CD14-positive monocyte (primary cell): ENCODE results near the gene RIPK1. TPM values are rescaled to one million over a fixed set of nuclear protein-coding genes. Genes with fewer than 3 reads are reported as not detected.

Source experiments
- DNase-seq, 3 donors: peaks; one replicate each; pipeline ENCODE4 v3.0.0-alpha.2; 2011 to 2022
- H2AFZ ChIP-seq: 2 replicates; pipeline ENCODE4 v1.6.0; 2012; ENCODE audit warnings: mild to moderate bottlenecking, low read depth, low read length, inconsistent platforms; ENCODE audit not compliant: insufficient read depth, poor library complexity, severe bottlenecking
- H3K27ac ChIP-seq, 2 donors: 1 replicate in 1 of 2; 2 replicates in 1 of 2; pipeline ENCODE4 v1.5.1; 2012 to 2013; ENCODE audit warnings: low read length in 2 of 2, control low read depth in 1 of 2, inconsistent platforms in 1 of 2, low read depth in 1 of 2, mild to moderate bottlenecking in 1 of 2
- H3K27me3 ChIP-seq, 2 donors: one replicate each; pipeline versions ENCODE4 v1.6.0 to v1.6.1; 2011 to 2013; ENCODE audit warnings: low read length in 2 of 2; ENCODE audit not compliant: control insufficient read depth in 2 of 2, insufficient read depth in 2 of 2
- H3K36me3 ChIP-seq, 2 donors: replicated peaks in 1 of 2; 1 replicate in 1 of 2; 2 replicates in 1 of 2; pipeline versions ENCODE4 v1.5.1 to v1.6.1; 2012 to 2013; ENCODE audit warnings: low read length in 2 of 2, control low read depth in 1 of 2, inconsistent platforms in 1 of 2, mild to moderate bottlenecking in 1 of 2; ENCODE audit not compliant: insufficient read depth in 2 of 2, control insufficient read depth in 1 of 2
- H3K4me1 ChIP-seq, 2 donors: 1 replicate in 1 of 2; 2 replicates in 1 of 2; pipeline versions ENCODE4 v1.5.1 to v1.6.1; 2012 to 2013; ENCODE audit warnings: low read length in 2 of 2, control low read depth in 1 of 2, inconsistent platforms in 1 of 2, mild to moderate bottlenecking in 1 of 2, moderate library complexity in 1 of 2; ENCODE audit not compliant: insufficient read depth in 2 of 2, control insufficient read depth in 1 of 2
- H3K4me2 ChIP-seq: replicated peaks from 2 replicates; pipeline ENCODE3; 2012; ENCODE audit warnings: low read length, moderate library complexity, mild to moderate bottlenecking; ENCODE audit not compliant: poor library complexity, severe bottlenecking; ENCODE audit errors: extremely low read depth
- H3K4me3 ChIP-seq, 3 experiments: fragments of 200-600 bp in 1 of 3; sonication (generic) in 1 of 3; replicated peaks in 1 of 3; 1 replicate in 2 of 3; 2 replicates in 1 of 3; pipeline ENCODE4 v1.5.1; 2011 to 2013; ENCODE audit warnings: low read length in 3 of 3, mild to moderate bottlenecking in 3 of 3, control low read depth in 2 of 3, low read depth in 2 of 3, inconsistent platforms in 1 of 3, moderate library complexity in 1 of 3
- H3K79me2 ChIP-seq: 2 replicates; pipeline ENCODE4 v1.6.0; 2012; ENCODE audit warnings: mild to moderate bottlenecking, control low read depth, inconsistent platforms, low read length, moderate library complexity; ENCODE audit not compliant: insufficient read depth
- H3K9ac ChIP-seq: 2 replicates; pipeline ENCODE4 v1.6.0; 2017; ENCODE audit warnings: low read length, mild to moderate bottlenecking; ENCODE audit not compliant: insufficient read depth, poor library complexity, severe bottlenecking
- H3K9me3 ChIP-seq, 2 donors: replicated peaks in 1 of 2; 1 replicate in 1 of 2; 2 replicates in 1 of 2; pipeline versions ENCODE4 v1.5.1 to v1.6.1; 2012 to 2013; ENCODE audit warnings: low read length in 2 of 2, control low read depth in 1 of 2; ENCODE audit not compliant: control insufficient read depth in 1 of 2, insufficient read depth in 1 of 2
- H4K20me1 ChIP-seq: 2 replicates; pipeline ENCODE4 v1.6.0; 2012; ENCODE audit warnings: mild to moderate bottlenecking, low read length, control low read depth, moderate library complexity; ENCODE audit not compliant: insufficient read depth
- H3K27ac Mint-ChIP-seq, 7 donors: one replicate each; pipeline ENCODE4 v1.8.0; 2020; ENCODE audit warnings: mild to moderate bottlenecking in 7 of 7, mixed read lengths in 7 of 7, moderate library complexity in 6 of 7, inconsistent platforms in 2 of 7
- H3K27me3 Mint-ChIP-seq, 3 donors: one replicate each; pipeline ENCODE4 v1.8.0; 2021 to 2022; ENCODE audit warnings: low read depth in 3 of 3, mild to moderate bottlenecking in 3 of 3, mixed read lengths in 3 of 3, moderate library complexity in 3 of 3, inconsistent platforms in 1 of 3
- H3K36me3 Mint-ChIP-seq, 2 donors: one replicate each; pipeline ENCODE4 v1.8.0; 2020; ENCODE audit warnings: mixed read lengths in 2 of 2, inconsistent platforms in 1 of 2, mild to moderate bottlenecking in 1 of 2
- H3K4me1 Mint-ChIP-seq: one replicate; pipeline ENCODE4 v1.8.0; 2020; ENCODE audit warnings: mild to moderate bottlenecking, mixed read lengths
- H3K4me3 Mint-ChIP-seq, 2 donors: one replicate each; pipeline ENCODE4 v1.8.0; 2020; ENCODE audit warnings: mild to moderate bottlenecking in 2 of 2, mixed read lengths in 2 of 2, moderate library complexity in 1 of 2
- H3K9me3 Mint-ChIP-seq, 7 donors: one replicate each; pipeline ENCODE4 v1.8.0; 2020 to 2022; ENCODE audit warnings: mixed read lengths in 7 of 7, mild to moderate bottlenecking in 6 of 7, moderate library complexity in 6 of 7, inconsistent platforms in 2 of 7
- WGBS: methylation state at CpG from one replicate; pipeline ENCODE4 v1.1.5; 2013; ENCODE audit warnings: missing lambda C conversion rate; ENCODE audit not compliant: insufficient coverage; 5-methylcytosine and 5-hydroxymethylcytosine counted together
- intact Hi-C, 2 donors: fragments of 100-400 bp; cut with micrococcal nuclease; formaldehyde crosslinking; loops; one replicate each; pipeline versions ENCODE4 v1.15.0 to v1.15.1; 2023
- polyA plus RNA-seq, 3 donors: library from polyadenylated mRNA; depleted of rRNA in 1 of 3; unstranded in 2 of 3; stranded (reverse) in 1 of 3; fragments of 300-500 nt in 2 of 3; fragments of >200 nt in 1 of 3; fragmentation: Illumina TruSeq in 2 of 3; gene quantifications; 1 replicate in 2 of 3; 2 replicates in 1 of 3; pipeline ENCODE4 v1.2.3, GENCODE V29; 2012 to 2021
- TF ChIP-seq, protein P1 (sequence below): fragments of 200-600 bp; IDR thresholded peaks from one replicate; pipeline ENCODE4 v1.8.0; 2022; ENCODE audit warnings: antibody characterized with exemption, mild to moderate bottlenecking

Gene RIPK1
- polyA plus RNA-seq, 3 donors: 6.0 to 9.6 (median 9.6) TPM

- H3K4me1 Mint-ChIP-seq: peaks cover 22% of the 10 kb centered on the region
- H4K20me1 ChIP-seq: no peaks in the 10 kb centered on the region
- H3K4me2 ChIP-seq: no peak overlapping the region
- H3K9me3 ChIP-seq: peaks cover 0 to 3% of the 10 kb centered on the region in 2 donors
- no peak overlapping the region for H3K27ac ChIP-seq
- peaks cover 0 to 5% (median 2%) of the 10 kb centered on the region in 3 donors for H3K27me3 Mint-ChIP-seq
- 100% methylated on average over 4 of the region's 6 CpGs for WGBS
- H3K27ac Mint-ChIP-seq: no peak overlapping the region
- no peaks in the 10 kb centered on the region for H3K27me3 ChIP-seq
- H3K79me2 ChIP-seq: no peaks in the 10 kb centered on the region
- H3K4me1 ChIP-seq: peaks cover 22 to 26% of the 10 kb centered on the region in 2 donors
- DNase-seq: no peak
- H3K4me3 ChIP-seq: no peak overlapping the region
- no peak overlapping the region for H2AFZ ChIP-seq
- no peaks in the 10 kb centered on the region for H3K36me3 ChIP-seq
- no peak overlapping the region for H3K4me3 Mint-ChIP-seq
- TF ChIP-seq, protein P1, sequence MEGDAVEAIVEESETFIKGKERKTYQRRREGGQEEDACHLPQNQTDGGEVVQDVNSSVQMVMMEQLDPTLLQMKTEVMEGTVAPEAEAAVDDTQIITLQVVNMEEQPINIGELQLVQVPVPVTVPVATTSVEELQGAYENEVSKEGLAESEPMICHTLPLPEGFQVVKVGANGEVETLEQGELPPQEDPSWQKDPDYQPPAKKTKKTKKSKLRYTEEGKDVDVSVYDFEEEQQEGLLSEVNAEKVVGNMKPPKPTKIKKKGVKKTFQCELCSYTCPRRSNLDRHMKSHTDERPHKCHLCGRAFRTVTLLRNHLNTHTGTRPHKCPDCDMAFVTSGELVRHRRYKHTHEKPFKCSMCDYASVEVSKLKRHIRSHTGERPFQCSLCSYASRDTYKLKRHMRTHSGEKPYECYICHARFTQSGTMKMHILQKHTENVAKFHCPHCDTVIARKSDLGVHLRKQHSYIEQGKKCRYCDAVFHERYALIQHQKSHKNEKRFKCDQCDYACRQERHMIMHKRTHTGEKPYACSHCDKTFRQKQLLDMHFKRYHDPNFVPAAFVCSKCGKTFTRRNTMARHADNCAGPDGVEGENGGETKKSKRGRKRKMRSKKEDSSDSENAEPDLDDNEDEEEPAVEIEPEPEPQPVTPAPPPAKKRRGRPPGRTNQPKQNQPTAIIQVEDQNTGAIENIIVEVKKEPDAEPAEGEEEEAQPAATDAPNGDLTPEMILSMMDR: no peak
- peaks cover 0 to 9% (median 6%) of the 10 kb centered on the region in 7 donors for H3K9me3 Mint-ChIP-seq
- H3K9ac ChIP-seq: no peak overlapping the region
- intact Hi-C loops: no loop called here
- H3K36me3 Mint-ChIP-seq: peaks cover 10 to 14% of the 10 kb centered on the region in 2 donors
Measured at GRCh38 chr6:3143158-3143557, 74.9 kb downstream of the RIPK1 start.

DNA sequence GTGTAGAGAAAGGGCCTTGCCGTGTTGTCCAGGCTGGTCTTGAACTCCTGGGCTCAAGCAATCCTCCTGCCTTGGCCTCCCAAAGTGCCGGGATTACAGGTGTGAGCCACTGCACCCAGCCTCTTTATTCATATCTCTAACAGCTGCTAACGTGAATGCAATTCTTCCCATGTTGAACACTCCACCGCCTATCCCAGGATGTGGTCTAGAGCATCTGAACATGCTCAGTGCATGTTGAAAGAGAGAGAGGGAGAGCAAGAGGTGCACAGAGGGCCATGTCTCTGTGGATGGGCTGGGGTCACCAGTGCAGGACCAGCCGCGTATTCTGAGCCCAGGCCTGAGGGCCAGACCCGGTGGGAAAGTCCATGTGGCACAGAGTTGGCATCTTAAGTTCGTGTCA is 76.3 kb downstream of the RIPK1 start:
- Mint-ChIP-seq H3K9me3 (peaks cover 0 to 9% (median 7%) of the 10 kb centered on the region in 7 donors), H3K36me3 (peaks cover 10 to 14% of the 10 kb centered on the region in 2 donors), H3K4me1 (peaks cover 9% of the 10 kb centered on the region), H3K27ac (no peak overlapping the region), H3K4me3 (no peak overlapping the region), H3K27me3 (peaks cover 0 to 5% (median 2%) of the 10 kb centered on the region in 3 donors)
- WGBS: 95% methylated on average over 6 of the region's 8 CpGs
- H3K4me1 ChIP-seq: peaks cover 8 to 12% of the 10 kb centered on the region in 2 donors
- no peaks in the 10 kb centered on the region for H3K79me2 ChIP-seq
- no peaks in the 10 kb centered on the region for H3K27me3 ChIP-seq
- peaks cover 0 to 3% of the 10 kb centered on the region in 2 donors for H3K9me3 ChIP-seq
- no peaks in the 10 kb centered on the region for H3K36me3 ChIP-seq
- no peak overlapping the region for H3K27ac ChIP-seq
- no peak overlapping the region for H3K4me2 ChIP-seq
- H2AFZ ChIP-seq: no peak overlapping the region
- no peak for DNase-seq
- H3K9ac ChIP-seq: no peak overlapping the region
- TF ChIP-seq, protein P1: no peak
- intact Hi-C loops: no loop called here
- no peaks in the 10 kb centered on the region for H4K20me1 ChIP-seq
- no peak overlapping the region for H3K4me3 ChIP-seq
